Daoy (cell line): Measurements from ENCODE around the gene MAN2B1. TPM values are rescaled to one million over a fixed set of nuclear protein-coding genes. Genes with fewer than 3 reads are reported as not detected.
"Not testable (repeated sequence)": the region's sequence is repeated elsewhere in the genome, so short reads cannot be mapped to it uniquely, and the experiment has no call there.

ENCODE experiments used
- DNase-seq: peaks from one replicate; pipeline ENCODE4 v3.0.0-alpha.2; 2015; ENCODE audit warnings: low read depth
- total RNA-seq: library from RNA; depleted of rRNA; stranded (reverse); fragments of >200 nt; shearing (Covaris generic); gene quantifications from 2 replicates; pipeline ENCODE4 v1.2.3, GENCODE V29; 2014

The MAN2B1 gene
- total RNA-seq, 1 experiment from 2014 or later = 20.7 TPM

GRCh38 chr19:12689012-12689411, 22.5 kb upstream of the MAN2B1 start:
- no peak for DNase-seq

GRCh38 chr19:12687496-12688196, 21.1 kb upstream of the MAN2B1 start, which contains the start of gene GNG14:
TSS of gene GNG14 (plus strand) at chr19:12687998. CDS start at chr19:12688049, 51 bp downstream.
- no peak for DNase-seq

GRCh38 chr19:12685831-12686230, 19.3 kb upstream of the MAN2B1 start:
- DNase-seq = no peak

GRCh38 chr19:12681074-12681987, 14.8 kb upstream of the MAN2B1 start, which contains the start of gene DHPS:
TSS of gene DHPS (minus strand) at chr19:12681880. CDS start at chr19:12681766, 114 bp downstream.
- DNase-seq = peak; percentile 98

- no peak for DNase-seq
Observed at GRCh38 chr19:12680034-12680433, 13.5 kb upstream of the MAN2B1 start.

- not testable (repeated sequence) for DNase-seq
Observed at GRCh38 chr19:12678039-12678438, 11.5 kb upstream of the MAN2B1 start.

- DNase-seq = no peak
Observed at GRCh38 chr19:12676928-12677327, 10.4 kb upstream of the MAN2B1 start.

- DNase-seq = peak; percentile 83
Observed at GRCh38 chr19:12676384-12676792, 9.8 kb upstream of the MAN2B1 start.

- DNase-seq = no peak
Observed at GRCh38 chr19:12675940-12676339, 9.4 kb upstream of the MAN2B1 start.

GRCh38 chr19:12675399-12675798, 8.9 kb upstream of the MAN2B1 start:
- no peak for DNase-seq

- no peak for DNase-seq
Observed at GRCh38 chr19:12672744-12673143, 6.2 kb upstream of the MAN2B1 start.

GRCh38 chr19:12670159-12670928, 3.8 kb upstream of the MAN2B1 start:
- DNase-seq = no peak

GRCh38 chr19:12669270-12670158, 3.0 kb upstream of the MAN2B1 start:
- DNase-seq = peak; percentile 84

GRCh38 chr19:12668932-12669269, 2.4 kb upstream of the MAN2B1 start:
- peak; percentile 45 for DNase-seq

GRCh38 chr19:12668346-12668745, 1.8 kb upstream of the MAN2B1 start:
- no peak for DNase-seq

GRCh38 chr19:12667731-12668302, 1.3 kb upstream of the MAN2B1 start:
- DNase-seq = no peak

- DNase-seq = no peak
Observed at GRCh38 chr19:12665671-12666264, 774 bp downstream of the MAN2B1 start.

- no peak for DNase-seq
Observed at GRCh38 chr19:12665281-12665573, 1.3 kb downstream of the MAN2B1 start.

- DNase-seq = no peak
Observed at GRCh38 chr19:12664406-12665280, 1.9 kb downstream of the MAN2B1 start.
